Esophagus muscularis mucosa (tissue), 4 donors: Measurements from ENCODE around the gene IL7R. TPM values are rescaled to one million over a fixed set of nuclear protein-coding genes. Genes with fewer than 3 reads are reported as not detected.

ENCODE experiments used
- DNase-seq: peaks from one replicate; pipeline ENCODE4 v3.0.0-alpha.2; 2017; ENCODE audit errors: extremely low spot score
- H3K27ac ChIP-seq, 4 donors: fragments of 200-600 bp; sonication (generic); replicated peaks in 1 of 4; 1 replicate in 3 of 4; 2 replicates in 1 of 4; pipeline ENCODE4 v1.5.1; 2016 to 2019; ENCODE audit warnings: mild to moderate bottlenecking in 1 of 4
- H3K27me3 ChIP-seq, 4 donors: fragments of 200-600 bp; sonication (generic); one replicate each; pipeline versions ENCODE4 v1.5.1 to v1.6.0; 2016 to 2019
- H3K36me3 ChIP-seq, 4 donors: fragments of 200-600 bp; sonication (generic); one replicate each; pipeline ENCODE4 v1.5.1; 2016 to 2019
- H3K4me1 ChIP-seq, 4 donors: fragments of 200-600 bp; sonication (generic); one replicate each; pipeline ENCODE4 v1.5.1; 2016 to 2019
- H3K4me3 ChIP-seq, 4 donors: fragments of 200-600 bp; sonication (generic); 1 replicate in 2 of 4; 2 replicates in 2 of 4; pipeline ENCODE4 v1.5.1; 2016 to 2019; ENCODE audit warnings: mild to moderate bottlenecking in 4 of 4, moderate library complexity in 1 of 4
- H3K9me3 ChIP-seq, 4 donors: fragments of 200-600 bp; sonication (generic); 1 replicate in 3 of 4; 2 replicates in 1 of 4; pipeline ENCODE4 v1.5.1; 2016 to 2019
- POLR2A ChIP-seq: fragments of 450-650 bp; IDR thresholded peaks from one replicate; pipeline ENCODE4 v1.6.1; 2017; ENCODE audit warnings: antibody characterized with exemption, moderate library complexity, mild to moderate bottlenecking, low read depth
- WGBS: methylation state at CpG from one replicate; pipeline ENCODE4 v1.1.5; 2018; 5-methylcytosine and 5-hydroxymethylcytosine counted together
- intact Hi-C: fragments of 100-400 bp; cut with DNase I; formaldehyde crosslinking; loops from one replicate; pipeline ENCODE4 v1.15.1; 2023
- small RNA-seq, 3 donors: library from RNA; depleted of rRNA; stranded (forward); fragments of <200 nt; gene quantifications; one replicate each; pipeline ENCODE3, GENCODE V24; 2016
- total RNA-seq, 4 donors: library from RNA; depleted of rRNA; stranded (reverse); fragments of >200 nt; gene quantifications; one replicate each; pipeline versions ENCODE4 v1.1.0 to v1.2.1, GENCODE V29; 2016
- TF ChIP-seq, protein P1 (sequence below), 3 experiments: fragments of 200-600 bp in 2 of 3; fragments of 450-650 bp in 1 of 3; sonication (generic) in 2 of 3; IDR thresholded peaks; one replicate each; pipeline ENCODE4 v1.5.1; 2017 to 2019; ENCODE audit warnings: antibody characterized with exemption in 3 of 3, mild to moderate bottlenecking in 2 of 3, moderate library complexity in 1 of 3

Gene IL7R
- total RNA-seq, 4 donors from 2014 or later = 2.8 to 10.6 (median 4.1) TPM

GRCh38 chr5:35926389-35927051, 69.8 kb downstream of the IL7R start:
- Histone ChIP-seq H3K4me3 (no peak overlapping the region), H3K27ac (no peak overlapping the region), H3K36me3 (no peaks in the 10 kb centered on the region), H3K4me1 (peaks cover 4 to 11% (median 8%) of the 10 kb centered on the region in 4 donors), H3K9me3 (no peaks in the 10 kb centered on the region), H3K27me3 (peaks cover 0 to 55% (median 2%) of the 10 kb centered on the region in 4 donors)
- TF ChIP-seq, protein P1, sequence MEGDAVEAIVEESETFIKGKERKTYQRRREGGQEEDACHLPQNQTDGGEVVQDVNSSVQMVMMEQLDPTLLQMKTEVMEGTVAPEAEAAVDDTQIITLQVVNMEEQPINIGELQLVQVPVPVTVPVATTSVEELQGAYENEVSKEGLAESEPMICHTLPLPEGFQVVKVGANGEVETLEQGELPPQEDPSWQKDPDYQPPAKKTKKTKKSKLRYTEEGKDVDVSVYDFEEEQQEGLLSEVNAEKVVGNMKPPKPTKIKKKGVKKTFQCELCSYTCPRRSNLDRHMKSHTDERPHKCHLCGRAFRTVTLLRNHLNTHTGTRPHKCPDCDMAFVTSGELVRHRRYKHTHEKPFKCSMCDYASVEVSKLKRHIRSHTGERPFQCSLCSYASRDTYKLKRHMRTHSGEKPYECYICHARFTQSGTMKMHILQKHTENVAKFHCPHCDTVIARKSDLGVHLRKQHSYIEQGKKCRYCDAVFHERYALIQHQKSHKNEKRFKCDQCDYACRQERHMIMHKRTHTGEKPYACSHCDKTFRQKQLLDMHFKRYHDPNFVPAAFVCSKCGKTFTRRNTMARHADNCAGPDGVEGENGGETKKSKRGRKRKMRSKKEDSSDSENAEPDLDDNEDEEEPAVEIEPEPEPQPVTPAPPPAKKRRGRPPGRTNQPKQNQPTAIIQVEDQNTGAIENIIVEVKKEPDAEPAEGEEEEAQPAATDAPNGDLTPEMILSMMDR (IDR thresholded peaks at IDR 0.05) = peak; percentile 80 to 84 (median 83)
- no peak for TF ChIP-seq POLR2A
- DNase-seq = no peak
- 28% methylated on average over 13 of the region's 13 CpGs for WGBS
- intact Hi-C loops = loop anchor here (1.0 to 10.0 kb wide), 3 partner anchors 148 to 832 kb away; partner anchors contain the start of gene SPEF2

Small RNA genes lying within 50 kb of the gene (small RNA-seq; reads per million reads assigned to genes)
- 0 reads per million in 3 donors for gene AC112204.1

Other genes with a start within 250 kb of the IL7R start
- 1 to 10 TPM; 2.8 to 4.6 (median 3.1) TPM for gene SPEF2, start 239.0 kb upstream of the IL7R start, total RNA-seq
- not detected for gene CAPSL, start 81.7 kb downstream of the IL7R start, total RNA-seq
- not detected for gene UGT3A1, start 134.5 kb downstream of the IL7R start, total RNA-seq
- gene UGT3A2, start 210.0 kb downstream of the IL7R start, total RNA-seq = not detected